ENCODE results near the gene MRPS5. TPM values are rescaled to one million over a fixed set of nuclear protein-coding genes. Genes with fewer than 3 reads are reported as not detected.

The MRPS5 gene
- total RNA-seq, 2 experiments from 2014 or later: 89.6 to 90.2 TPM

- CTCF ChIA-PET (ENCODE audit: unreplicated experiment): no interaction called here
- H3K4me2 ChIP-seq (ENCODE audit: low read length): no peak overlapping the region
Measured at GRCh38 chr2:95074663-95075439, 46.8 kb downstream of the MRPS5 start.

DNA sequence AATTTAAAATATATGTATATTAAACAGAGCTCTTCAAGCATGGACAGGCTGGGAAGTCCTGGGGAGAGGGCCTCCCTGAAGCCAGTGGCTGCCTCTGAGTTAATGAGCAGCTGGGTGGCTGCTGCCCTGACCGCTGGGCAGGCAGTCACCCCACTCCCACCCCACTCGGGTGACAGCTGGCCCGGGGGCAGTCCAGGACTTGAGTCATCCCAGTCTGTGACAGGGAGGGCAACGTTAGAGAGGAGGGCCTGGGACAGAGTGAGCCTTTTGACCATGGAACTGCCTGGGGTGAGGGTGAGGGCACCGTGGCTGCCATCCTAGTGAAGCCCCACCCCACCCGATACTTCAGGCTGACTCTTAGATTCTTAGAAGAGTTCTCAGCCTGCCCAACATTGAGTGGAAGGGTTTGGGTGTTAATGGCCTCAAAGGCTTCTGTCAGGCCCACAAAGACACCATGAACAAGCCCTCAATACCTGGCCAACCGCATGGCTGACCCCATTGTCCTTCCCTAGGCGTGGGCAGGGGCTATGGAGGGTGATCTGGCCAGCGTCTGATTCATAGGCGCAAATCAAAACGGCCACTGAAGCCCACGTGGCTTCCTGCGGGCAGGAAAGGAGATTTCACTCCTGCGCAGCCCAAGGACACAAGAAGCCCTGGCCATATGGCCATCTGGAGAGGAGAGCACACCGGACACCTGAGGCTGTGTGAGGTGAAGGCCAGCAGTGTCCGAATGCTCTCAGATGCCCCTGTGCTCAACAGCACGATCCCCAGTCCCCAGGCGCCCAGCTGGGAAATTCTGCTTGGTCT, 47.5 kb downstream of the MRPS5 start:
- Histone ChIP-seq H3K27ac (ENCODE audit: low read depth, low read length, poor library complexity, severe bottlenecking) (no peak overlapping the region), H3K79me2 (ENCODE audit: insufficient read depth, low read depth, low read length) (no peaks in the 10 kb centered on the region), H2AFZ (ENCODE audit: low read length) (0 out of 2 replicates have a peak overlapping the region, but pooled peaks have one; percentile 5), H3K9me3 (ENCODE audit: low read length) (no peaks in the 10 kb centered on the region), H3K36me3 (ENCODE audit: insufficient read depth, low read length) (no peaks in the 10 kb centered on the region), H4K20me1 (ENCODE audit: insufficient read depth, low read length) (no peaks in the 10 kb centered on the region), H3K4me1 (ENCODE audit: insufficient read depth, low read length, poor library complexity, severe bottlenecking) (peaks cover 16% of the 10 kb centered on the region), H3K4me3 (ENCODE audit: low read depth, low read length, poor library complexity, severe bottlenecking) (no peak overlapping the region), H3K9me2 (ENCODE audit: insufficient read depth, low read length) (no peaks in the 10 kb centered on the region), H3K4me2 (ENCODE audit: low read length) (no peak overlapping the region)
- ChIA-PET CTCF (ENCODE audit: unreplicated experiment) (no interaction called here), POLR2A (no interaction called here)
- BruUV-seq (replicated peaks): no TSS peak
- TF ChIP-seq, protein P1, sequence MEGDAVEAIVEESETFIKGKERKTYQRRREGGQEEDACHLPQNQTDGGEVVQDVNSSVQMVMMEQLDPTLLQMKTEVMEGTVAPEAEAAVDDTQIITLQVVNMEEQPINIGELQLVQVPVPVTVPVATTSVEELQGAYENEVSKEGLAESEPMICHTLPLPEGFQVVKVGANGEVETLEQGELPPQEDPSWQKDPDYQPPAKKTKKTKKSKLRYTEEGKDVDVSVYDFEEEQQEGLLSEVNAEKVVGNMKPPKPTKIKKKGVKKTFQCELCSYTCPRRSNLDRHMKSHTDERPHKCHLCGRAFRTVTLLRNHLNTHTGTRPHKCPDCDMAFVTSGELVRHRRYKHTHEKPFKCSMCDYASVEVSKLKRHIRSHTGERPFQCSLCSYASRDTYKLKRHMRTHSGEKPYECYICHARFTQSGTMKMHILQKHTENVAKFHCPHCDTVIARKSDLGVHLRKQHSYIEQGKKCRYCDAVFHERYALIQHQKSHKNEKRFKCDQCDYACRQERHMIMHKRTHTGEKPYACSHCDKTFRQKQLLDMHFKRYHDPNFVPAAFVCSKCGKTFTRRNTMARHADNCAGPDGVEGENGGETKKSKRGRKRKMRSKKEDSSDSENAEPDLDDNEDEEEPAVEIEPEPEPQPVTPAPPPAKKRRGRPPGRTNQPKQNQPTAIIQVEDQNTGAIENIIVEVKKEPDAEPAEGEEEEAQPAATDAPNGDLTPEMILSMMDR (conservative IDR thresholded peaks at IDR 0.05; ENCODE audit: low read length): no peak
- no peak for TF ChIP-seq EZH2phosphoT487 (IDR thresholded peaks at IDR 0.05; ENCODE audit: borderline replicate concordance, low read depth, low read length)
- intact Hi-C loops (cut with micrococcal nuclease; ENCODE audit: unreplicated experiment): no loop called here
- no peak for DNase-seq (ENCODE audit: low spot score)

More at GRCh38 chr2:95074663-95075439, 46.8 kb downstream of the MRPS5 start:
- DNase-seq (ENCODE audit: low spot score): peak; percentile 24
- no peaks in the 10 kb centered on the region for H3K79me2 ChIP-seq (ENCODE audit: insufficient read depth, low read depth, low read length)
- POLR2A ChIA-PET: no interaction called here
- no TSS peak for BruUV-seq (replicated peaks)
- intact Hi-C loops (cut with micrococcal nuclease; ENCODE audit: unreplicated experiment): loop anchor here (5.0 kb wide), 1 partner anchor 42 kb away; no protein-coding TSS in a partner anchor
- no peak overlapping the region for H3K27ac ChIP-seq (ENCODE audit: low read depth, low read length, poor library complexity, severe bottlenecking)
- no peaks in the 10 kb centered on the region for H3K36me3 ChIP-seq (ENCODE audit: insufficient read depth, low read length)
- H3K9me3 ChIP-seq (ENCODE audit: low read length): no peaks in the 10 kb centered on the region
- H3K9me2 ChIP-seq (ENCODE audit: insufficient read depth, low read length): no peaks in the 10 kb centered on the region
- H3K4me1 ChIP-seq (ENCODE audit: insufficient read depth, low read length, poor library complexity, severe bottlenecking): peaks cover 16% of the 10 kb centered on the region
- H4K20me1 ChIP-seq (ENCODE audit: insufficient read depth, low read length): no peaks in the 10 kb centered on the region
- no peak for TF ChIP-seq EZH2phosphoT487 (IDR thresholded peaks at IDR 0.05; ENCODE audit: borderline replicate concordance, low read depth, low read length)
- TF ChIP-seq, protein P1 (conservative IDR thresholded peaks at IDR 0.05; ENCODE audit: low read length): no peak
- no peak overlapping the region for H3K4me3 ChIP-seq (ENCODE audit: low read depth, low read length, poor library complexity, severe bottlenecking)
- H2AFZ ChIP-seq (ENCODE audit: low read length): 0 out of 2 replicates have a peak overlapping the region, but pooled peaks have one; percentile 5

Measured in OCI-LY7 (cell line).